Measurements from ENCODE around the gene DOCK10.

Gene DOCK10

GRCh38 chr2:224909885-224910573, 132.2 kb downstream of the DOCK10 start:
- peak; percentile 52 for DNase-seq

DNA sequence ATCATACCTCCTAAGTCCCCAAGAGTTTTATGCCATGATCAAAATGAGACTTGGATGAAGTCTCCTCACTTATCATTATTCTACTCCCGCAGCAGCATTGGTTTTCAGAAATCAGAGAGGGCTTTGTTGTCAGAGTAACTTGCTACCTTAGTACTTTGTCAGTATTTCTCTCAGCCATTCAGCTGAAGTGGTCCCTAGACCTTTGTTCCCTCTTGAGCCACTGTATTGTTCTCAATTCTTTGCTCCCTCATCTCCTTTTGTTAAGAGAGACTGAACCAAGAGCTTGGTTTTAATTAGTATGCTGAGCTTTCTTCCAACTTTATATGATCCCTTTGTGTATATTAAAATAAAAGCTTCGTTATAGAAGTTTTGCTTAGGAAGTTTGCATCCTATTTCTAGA, 133.4 kb downstream of the DOCK10 start:
- no peak for DNase-seq

- DNase-seq: no peak
Measured at GRCh38 chr2:224904381-224904780, 137.9 kb downstream of the DOCK10 start.

GRCh38 chr2:224903621-224904020, 138.6 kb downstream of the DOCK10 start:
- DNase-seq: no peak

- DNase-seq: peak; percentile 94
Measured at GRCh38 chr2:224901121-224901676, 141.1 kb downstream of the DOCK10 start.

DNA sequence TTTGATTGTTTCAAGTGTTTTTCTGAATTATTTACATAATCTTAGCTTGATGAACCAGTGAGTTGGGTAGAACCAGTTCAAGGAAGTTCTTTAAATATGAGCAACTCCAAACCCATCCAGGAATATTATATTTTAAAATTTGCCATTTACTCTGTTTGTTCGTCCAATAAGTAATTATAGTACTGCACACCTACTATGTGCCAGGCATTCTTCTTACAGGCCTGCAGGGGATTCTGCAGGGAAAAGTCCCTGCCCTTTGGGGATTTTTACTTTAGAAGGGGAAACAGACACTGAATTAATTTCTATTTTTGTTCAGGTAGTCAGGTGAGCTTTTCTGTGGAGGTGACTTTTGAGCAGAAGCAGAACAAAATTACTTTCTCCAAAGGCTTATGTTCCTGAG, 146.9 kb downstream of the DOCK10 start:
- DNase-seq: no peak

- DNase-seq: no peak
Measured at GRCh38 chr2:224894356-224894755, 147.9 kb downstream of the DOCK10 start.

DNA sequence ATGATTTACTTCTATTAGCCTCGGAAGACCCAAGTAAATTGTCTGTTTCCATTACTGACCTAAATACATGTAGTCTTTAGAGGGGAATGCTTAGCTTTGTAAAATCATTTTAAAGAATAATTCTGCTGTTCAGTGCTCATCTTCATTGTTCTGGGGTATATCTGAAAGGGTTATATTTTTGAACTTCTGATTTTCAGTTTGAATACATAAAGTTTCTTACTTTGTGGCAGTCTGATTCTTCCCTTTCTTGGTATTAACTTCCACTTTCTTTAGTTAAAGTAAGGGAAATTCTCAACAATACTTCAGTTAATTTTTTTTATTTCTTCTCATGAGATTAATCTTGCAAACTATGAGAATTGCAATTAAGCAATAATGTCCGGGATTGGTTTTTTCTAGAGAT, 148.4 kb downstream of the DOCK10 start:
- no peak for DNase-seq

GRCh38 chr2:224892574-224893204, 149.6 kb downstream of the DOCK10 start:
- no peak for DNase-seq

GRCh38 chr2:224890372-224890771, 151.9 kb downstream of the DOCK10 start:
- DNase-seq: no peak

DNA sequence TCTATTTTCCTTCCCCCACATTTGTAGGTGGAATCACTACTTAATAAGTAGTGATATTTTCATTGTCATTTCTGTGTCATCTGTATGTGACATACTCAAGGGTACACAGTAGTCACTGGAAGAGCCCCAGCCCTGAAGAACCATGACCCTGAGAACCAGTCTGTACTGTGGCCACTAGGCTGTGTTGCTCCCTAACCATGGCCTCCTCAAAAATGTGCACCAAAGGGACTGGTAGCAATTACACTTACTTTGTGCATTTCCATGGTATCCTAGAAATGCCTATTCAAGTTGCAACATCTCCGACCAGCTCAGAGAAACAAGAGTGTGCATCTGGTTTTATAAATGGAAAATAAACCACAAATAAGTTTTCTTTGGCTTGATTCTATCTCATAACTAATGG, 155.1 kb downstream of the DOCK10 start:
- DNase-seq: no peak

GRCh38 chr2:224885836-224886547, 156.3 kb downstream of the DOCK10 start:
- DNase-seq: no peak

DNA sequence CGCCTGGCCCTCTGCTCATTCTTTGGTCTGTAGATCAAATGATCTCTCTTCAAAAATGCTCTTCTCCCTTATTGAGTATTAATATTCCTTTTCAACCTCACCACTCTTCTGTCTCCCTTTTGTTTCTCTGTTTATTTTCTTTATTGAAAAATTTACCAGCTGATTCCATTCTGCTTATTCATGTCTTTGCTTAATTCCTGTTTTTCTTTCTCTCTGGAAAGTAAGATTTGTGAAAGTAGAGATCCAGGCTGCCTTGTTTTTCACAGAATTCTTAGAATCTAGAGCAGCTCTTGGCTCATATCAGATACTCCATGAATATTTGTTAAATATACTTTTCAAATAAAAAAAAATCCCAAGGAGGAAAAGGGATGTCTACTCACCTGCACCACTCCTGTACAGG, 157.0 kb downstream of the DOCK10 start:
- no peak for DNase-seq

DNA sequence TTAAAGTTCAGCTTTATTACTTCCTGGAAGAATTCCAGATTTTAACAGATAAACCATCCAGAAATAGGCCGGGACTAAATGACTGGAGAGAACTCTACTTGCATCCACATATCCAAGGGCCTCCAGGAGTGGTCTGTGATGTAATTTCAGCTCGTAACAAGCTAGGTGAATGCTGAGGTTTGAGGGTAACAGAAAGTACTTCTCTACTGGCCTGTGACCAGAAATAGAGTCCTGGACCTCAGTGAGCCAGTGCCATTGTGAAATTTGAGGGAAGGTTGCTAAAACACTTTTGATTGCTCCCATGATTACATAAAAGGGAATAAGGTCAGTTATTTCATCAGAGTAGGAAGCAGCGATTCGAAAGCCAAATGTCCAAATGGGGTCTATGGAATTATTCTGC, 158.1 kb downstream of the DOCK10 start:
- DNase-seq: no peak

- DNase-seq: no peak
Measured at GRCh38 chr2:224883700-224884099, 158.6 kb downstream of the DOCK10 start.

DNA sequence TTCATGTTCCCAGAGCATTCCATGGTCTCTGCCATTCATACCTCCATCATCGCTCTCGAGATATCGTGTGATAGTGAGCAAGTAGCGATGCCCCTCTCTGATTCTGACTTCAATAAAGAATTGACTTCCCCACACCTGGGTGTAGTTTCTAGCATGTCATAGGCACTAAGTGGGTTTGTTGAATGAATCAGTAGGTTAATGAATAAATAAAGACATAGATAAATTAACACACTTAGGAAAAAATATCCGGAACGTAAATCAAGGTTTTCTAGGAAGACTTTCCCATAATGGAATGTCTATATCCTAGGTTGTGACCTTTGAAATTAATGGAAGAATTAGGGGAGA, 159.1 kb downstream of the DOCK10 start:
- DNase-seq: no peak

DNA sequence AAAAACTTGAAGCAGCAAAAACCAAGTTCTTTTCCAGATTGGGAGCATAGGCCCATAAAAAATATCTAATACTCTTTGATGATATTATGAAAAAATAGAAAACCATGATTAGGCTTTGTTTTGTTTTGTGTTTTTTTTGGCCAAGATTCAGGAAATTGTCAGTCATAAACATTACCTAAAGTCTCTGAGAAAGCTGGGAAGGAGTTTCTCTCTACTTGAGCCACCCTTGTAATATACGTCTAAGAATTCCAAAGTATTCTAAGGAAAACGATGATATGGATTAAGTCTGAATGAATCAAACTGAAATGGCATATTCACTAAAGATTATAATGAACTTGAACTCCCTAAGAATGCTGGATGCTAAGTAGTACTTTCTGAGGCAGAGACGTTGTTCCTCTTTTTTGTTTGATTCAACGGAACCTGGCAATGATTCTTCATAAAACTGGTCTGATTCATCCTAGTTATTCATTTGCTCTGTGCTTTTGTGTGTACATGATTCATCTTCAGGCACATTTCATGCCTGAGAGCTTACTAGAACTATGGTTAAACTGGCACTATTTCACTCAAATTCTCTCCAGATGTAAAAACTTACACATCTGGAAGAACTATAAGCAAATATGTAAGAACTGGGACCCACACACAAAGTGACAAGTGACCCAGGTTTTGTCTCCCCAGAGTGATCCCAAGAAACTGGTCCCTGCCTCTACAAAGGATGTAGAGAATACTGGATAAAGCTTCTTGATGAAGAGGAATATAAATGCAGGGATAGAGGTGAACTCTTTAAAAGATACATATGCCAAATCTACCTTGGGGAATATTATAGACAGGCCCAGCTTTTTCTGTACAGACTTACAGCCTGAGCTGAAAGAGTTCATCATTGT, 159.7 kb downstream of the DOCK10 start:
- DNase-seq: no peak

DNA sequence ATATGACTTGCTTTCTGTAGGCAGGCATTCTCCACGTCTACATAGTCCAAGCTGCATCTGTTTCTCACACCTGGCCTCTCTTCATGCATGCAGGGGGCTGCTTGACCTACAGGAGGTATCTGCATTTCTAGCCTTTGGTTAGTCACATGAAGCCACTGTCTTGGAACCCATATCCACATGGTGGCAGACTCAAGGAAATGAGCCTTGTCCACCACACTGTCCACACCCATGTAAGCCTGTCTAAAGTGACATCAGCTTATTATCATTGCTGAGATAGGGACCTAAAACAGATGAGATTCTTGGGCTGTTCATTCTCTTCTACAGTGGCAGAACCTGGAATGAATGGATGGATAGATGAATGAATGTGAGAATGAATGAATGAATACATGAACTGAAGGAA, 160.4 kb downstream of the DOCK10 start:
- no peak for DNase-seq

DNA sequence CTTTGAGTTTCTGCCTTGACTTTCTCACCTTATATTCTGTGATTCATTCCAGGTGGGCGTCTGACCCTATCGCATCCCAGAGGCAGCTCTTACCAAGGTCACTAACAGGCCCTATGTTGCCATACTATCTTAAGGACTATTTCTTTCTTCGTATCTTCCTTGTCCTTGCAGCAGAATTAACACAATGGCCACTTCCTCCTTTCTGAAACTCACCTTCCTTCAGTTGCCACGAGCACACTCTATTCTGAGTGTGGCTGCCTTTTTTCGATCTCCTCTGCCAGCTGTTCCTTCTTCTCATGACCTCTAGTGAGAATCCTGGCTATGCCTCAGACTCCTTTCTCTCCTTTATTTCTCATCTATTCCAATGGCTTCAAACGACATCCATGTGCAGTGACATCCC, 165.7 kb downstream of the DOCK10 start:
- no peak for DNase-seq

DNA sequence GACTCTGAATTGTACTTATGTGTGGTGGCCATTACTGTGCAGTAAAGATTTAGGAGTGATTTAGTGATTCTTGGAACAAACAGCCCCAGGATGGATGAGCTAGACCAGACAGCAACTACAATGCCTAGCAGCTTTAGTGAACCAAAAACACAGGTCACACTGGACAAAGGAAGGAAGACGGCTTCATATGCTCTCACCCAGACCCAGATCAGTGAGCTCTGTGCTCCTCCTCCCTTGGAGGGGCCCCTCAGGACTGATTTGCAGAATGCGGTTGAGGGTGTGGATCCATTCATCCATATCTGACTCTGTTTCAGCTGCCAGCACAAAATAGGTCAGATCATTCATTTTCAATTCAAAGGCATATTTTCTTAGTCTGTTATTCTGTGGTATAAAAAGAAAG, 166.4 kb downstream of the DOCK10 start:
- no peak for DNase-seq

- no peak for DNase-seq
Measured at GRCh38 chr2:224875153-224875552, 167.1 kb downstream of the DOCK10 start.

DNA sequence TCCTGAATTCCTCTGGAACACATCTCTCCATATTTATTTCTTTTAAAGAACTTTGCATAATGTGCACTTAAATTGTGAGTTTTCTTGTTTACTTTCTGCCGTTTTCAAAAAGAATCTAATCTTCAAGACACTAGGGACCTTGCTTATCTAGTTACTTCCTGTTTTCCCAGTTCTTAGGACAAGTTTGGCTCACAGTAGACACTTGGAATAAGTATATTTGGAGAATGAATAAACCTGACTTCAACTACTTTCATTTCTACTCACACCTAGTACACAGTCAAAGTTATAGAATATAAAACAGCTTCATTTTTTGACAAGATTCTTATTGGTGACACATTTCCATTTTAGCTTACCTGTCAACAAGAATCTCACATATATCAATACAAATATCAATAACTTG, 170.5 kb downstream of the DOCK10 start:
- no peak for DNase-seq

- DNase-seq: no peak
Measured at GRCh38 chr2:224870341-224870740, 171.9 kb downstream of the DOCK10 start.
